Neural crest cell (in vitro differentiated cells): Measurements from ENCODE around the gene SEMA7A. TPM values are rescaled to one million over a fixed set of nuclear protein-coding genes. Genes with fewer than 3 reads are reported as not detected.
A peak's percentile ranks its signal among the peaks of the same experiment; 100 is the strongest.

Experiments
- DNase-seq: peaks from one replicate; pipeline ENCODE4 v3.0.0; 2021; ENCODE audit warnings: low read depth, mixed read lengths, low spot score
- H3K27ac Mint-ChIP-seq: one replicate; pipeline ENCODE4 v1.8.0; 2021; ENCODE audit warnings: mild to moderate bottlenecking, mixed read lengths; ENCODE audit not compliant: unreplicated experiment
- H3K27me3 Mint-ChIP-seq: 2 replicates; pipeline ENCODE4 v1.8.0; 2021; ENCODE audit warnings: low read depth, mild to moderate bottlenecking, mixed read lengths
- H3K36me3 Mint-ChIP-seq: 2 replicates; pipeline ENCODE4 v1.8.0; 2021; ENCODE audit warnings: low read depth, mild to moderate bottlenecking, mixed read lengths
- H3K4me1 Mint-ChIP-seq: 2 replicates; pipeline ENCODE4 v1.8.0; 2021; ENCODE audit warnings: mixed read lengths
- H3K4me3 Mint-ChIP-seq: one replicate; pipeline ENCODE4 v1.8.0; 2021; ENCODE audit warnings: mild to moderate bottlenecking, mixed read lengths
- H3K9me3 Mint-ChIP-seq: 2 replicates; pipeline ENCODE4 v1.8.0; 2021; ENCODE audit warnings: mixed read lengths
- CTCF ChIP-seq: fragments of 200-600 bp; sonication (generic); conservative IDR thresholded peaks from 2 replicates; pipeline ENCODE4 v1.5.0; 2021; ENCODE audit warnings: antibody characterized with exemption, mild to moderate bottlenecking
- total RNA-seq: library from RNA; stranded (reverse); gene quantifications from 2 replicates; pipeline ENCODE4 v1.2.1, GENCODE V29; 2021

Gene SEMA7A
- total RNA-seq, 1 donor from 2014 or later = 14.4 TPM

- TF ChIP-seq CTCF = no peak
- Mint-ChIP-seq H3K4me1 (peaks cover 33% of the 10 kb centered on the region), H3K27me3 (peaks cover 14% of the 10 kb centered on the region)
Observed at GRCh38 chr15:74432271-74432967, 1.3 kb downstream of the SEMA7A start.

GRCh38 chr15:74431645-74432044 is 2.1 kb downstream of the SEMA7A start:
- H3K4me1 Mint-ChIP-seq = peaks cover 33% of the 10 kb centered on the region
- DNase-seq = no peak

More at GRCh38 chr15:74432271-74432967, 1.3 kb downstream of the SEMA7A start:
- no peaks in the 10 kb centered on the region for H3K9me3 Mint-ChIP-seq
- peak overlapping the region; percentile 81 for H3K27ac Mint-ChIP-seq
- H3K4me3 Mint-ChIP-seq = peak overlapping the region; percentile 88
- H3K36me3 Mint-ChIP-seq = no peaks in the 10 kb centered on the region
- DNase-seq = no peak

GRCh38 chr15:74431116-74431515 is 2.6 kb downstream of the SEMA7A start:
- H3K27me3 Mint-ChIP-seq = peaks cover 14% of the 10 kb centered on the region
- peaks cover 36% of the 10 kb centered on the region for H3K4me1 Mint-ChIP-seq
- H3K36me3 Mint-ChIP-seq = no peaks in the 10 kb centered on the region
- no peak for DNase-seq
- H3K27ac Mint-ChIP-seq = no peak overlapping the region
- peak overlapping the region; percentile 84 for H3K4me3 Mint-ChIP-seq
- no peak for TF ChIP-seq CTCF
- H3K9me3 Mint-ChIP-seq = no peaks in the 10 kb centered on the region

More at GRCh38 chr15:74431645-74432044, 2.1 kb downstream of the SEMA7A start:
- H3K36me3 Mint-ChIP-seq = no peaks in the 10 kb centered on the region
- H3K27ac Mint-ChIP-seq = no peak overlapping the region
- H3K27me3 Mint-ChIP-seq = peaks cover 14% of the 10 kb centered on the region
- peak overlapping the region; percentile 88 for H3K4me3 Mint-ChIP-seq
- H3K9me3 Mint-ChIP-seq = no peaks in the 10 kb centered on the region
- no peak for TF ChIP-seq CTCF

GRCh38 chr15:74430510-74430951 is 3.2 kb downstream of the SEMA7A start:
- no peak for TF ChIP-seq CTCF
- Mint-ChIP-seq H3K36me3 (no peaks in the 10 kb centered on the region), H3K27me3 (peaks cover 14% of the 10 kb centered on the region), H3K9me3 (no peaks in the 10 kb centered on the region), H3K27ac (no peak overlapping the region), H3K4me3 (peak overlapping the region; percentile 41), H3K4me1 (peaks cover 40% of the 10 kb centered on the region)
- no peak for DNase-seq

GRCh38 chr15:74429781-74430400 is 3.9 kb downstream of the SEMA7A start:
- no peak for DNase-seq
- TF ChIP-seq CTCF = no peak
- H3K4me1 Mint-ChIP-seq = peaks cover 40% of the 10 kb centered on the region
- H3K27me3 Mint-ChIP-seq = peaks cover 14% of the 10 kb centered on the region
- no peaks in the 10 kb centered on the region for H3K36me3 Mint-ChIP-seq
- peak overlapping the region; percentile 28 for H3K4me3 Mint-ChIP-seq
- H3K27ac Mint-ChIP-seq = no peak overlapping the region
- H3K9me3 Mint-ChIP-seq = no peaks in the 10 kb centered on the region
